HG03064 (cell line): ENCODE results near the gene AQP12A.

Experiments used
- ATAC-seq: cut with Tn5 transposase; IDR thresholded peaks from one replicate; pipeline ENCODE4 v1.9.1; 2021; ENCODE audit warnings: low read depth; ENCODE audit not compliant: unreplicated experiment

The AQP12A gene

DNA sequence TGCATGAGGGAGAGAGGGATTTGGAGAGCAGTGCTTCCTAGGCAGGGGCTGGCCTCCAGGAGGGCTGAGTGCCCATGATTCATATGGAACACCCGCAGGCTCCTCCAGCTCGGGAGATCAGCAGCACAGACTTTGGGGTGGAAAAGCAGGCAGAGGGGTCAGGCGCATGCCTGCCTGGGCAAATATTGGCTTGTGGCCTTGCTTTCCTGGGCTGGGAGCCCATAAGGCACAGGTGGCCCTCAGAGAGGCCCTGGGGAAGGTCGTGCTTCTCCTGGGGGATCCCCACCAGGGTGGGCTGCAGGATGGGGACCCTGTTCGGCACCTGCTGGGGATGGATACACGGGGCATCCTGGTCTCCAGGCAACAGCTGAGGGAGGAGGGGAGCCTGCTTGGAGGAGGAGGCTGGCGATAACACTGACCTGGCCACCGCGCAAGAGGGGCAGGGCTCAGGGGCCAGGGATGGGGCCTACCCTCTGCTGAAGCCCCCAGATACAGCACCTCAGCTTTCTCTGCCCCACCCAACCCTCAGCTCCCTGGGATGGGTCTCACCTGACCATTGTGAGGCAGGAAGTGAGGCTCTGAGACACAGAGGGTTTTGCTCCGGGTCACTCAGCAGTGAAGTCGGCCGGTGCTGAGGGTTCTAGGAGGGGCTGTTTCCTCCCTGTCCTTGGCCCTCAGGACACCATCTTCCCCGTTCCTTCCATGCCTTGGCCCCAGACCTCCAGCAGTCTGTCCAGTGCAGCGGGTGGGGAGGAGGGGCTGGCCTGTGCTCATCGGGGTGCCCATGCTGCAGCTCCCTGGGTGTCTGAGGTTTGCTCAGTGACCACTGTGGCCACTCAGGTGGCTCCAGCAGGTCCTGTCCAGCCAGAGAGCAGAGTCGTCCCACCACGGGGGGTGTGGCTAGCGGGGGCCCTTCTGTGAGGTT is 12.0 kb downstream of the AQP12A start:
- ATAC-seq, result no peak

DNA sequence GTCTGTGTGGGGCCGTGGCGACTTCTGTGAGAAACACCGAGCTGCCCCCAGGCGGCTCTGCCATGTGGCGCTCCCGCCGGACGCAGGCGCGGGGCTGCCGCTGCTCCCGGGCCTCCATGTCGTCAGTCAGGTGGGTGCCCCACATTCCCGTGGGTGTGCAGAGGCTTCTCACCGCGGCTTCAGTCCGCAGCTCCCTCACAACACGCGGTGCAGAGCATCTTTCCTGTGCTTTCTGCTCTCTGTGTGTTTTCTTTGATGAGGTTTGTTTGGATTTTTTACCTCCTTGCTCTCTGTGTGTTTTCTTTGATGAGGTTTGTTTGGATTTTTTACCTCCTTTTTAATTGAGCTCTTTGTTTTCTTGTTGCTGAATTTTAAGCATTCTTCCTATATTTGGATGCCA is 13.0 kb downstream of the AQP12A start:
- no peak for ATAC-seq

DNA sequence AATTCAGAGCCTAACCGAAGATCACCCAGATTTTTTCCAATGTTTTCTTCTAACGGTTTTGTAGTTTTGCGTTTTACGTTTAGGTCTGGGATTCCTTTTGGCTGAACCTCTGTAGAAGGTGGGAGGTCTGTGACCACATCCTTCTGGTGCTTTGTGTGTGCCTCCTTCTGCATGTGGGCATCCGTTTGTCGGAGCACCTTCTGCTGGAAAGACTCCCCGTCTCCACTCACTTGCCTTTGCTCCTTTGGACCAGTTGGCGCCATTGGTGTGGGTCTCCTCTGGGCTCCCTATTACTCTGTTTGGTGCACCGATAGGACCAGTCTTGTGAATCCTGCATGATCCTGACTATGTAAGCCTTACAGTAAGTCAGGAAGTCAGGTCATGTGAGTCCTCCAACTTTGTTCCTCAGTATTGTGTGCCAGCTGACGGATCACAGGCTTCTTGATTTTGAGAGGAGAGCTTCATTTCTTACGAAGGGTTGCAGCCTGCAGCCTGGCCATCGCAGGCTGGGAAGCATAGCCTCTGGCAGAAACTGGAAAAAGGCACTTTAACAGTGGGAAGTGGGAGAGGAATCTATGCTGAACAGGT is 13.6 kb downstream of the AQP12A start:
- ATAC-seq, result no peak

DNA sequence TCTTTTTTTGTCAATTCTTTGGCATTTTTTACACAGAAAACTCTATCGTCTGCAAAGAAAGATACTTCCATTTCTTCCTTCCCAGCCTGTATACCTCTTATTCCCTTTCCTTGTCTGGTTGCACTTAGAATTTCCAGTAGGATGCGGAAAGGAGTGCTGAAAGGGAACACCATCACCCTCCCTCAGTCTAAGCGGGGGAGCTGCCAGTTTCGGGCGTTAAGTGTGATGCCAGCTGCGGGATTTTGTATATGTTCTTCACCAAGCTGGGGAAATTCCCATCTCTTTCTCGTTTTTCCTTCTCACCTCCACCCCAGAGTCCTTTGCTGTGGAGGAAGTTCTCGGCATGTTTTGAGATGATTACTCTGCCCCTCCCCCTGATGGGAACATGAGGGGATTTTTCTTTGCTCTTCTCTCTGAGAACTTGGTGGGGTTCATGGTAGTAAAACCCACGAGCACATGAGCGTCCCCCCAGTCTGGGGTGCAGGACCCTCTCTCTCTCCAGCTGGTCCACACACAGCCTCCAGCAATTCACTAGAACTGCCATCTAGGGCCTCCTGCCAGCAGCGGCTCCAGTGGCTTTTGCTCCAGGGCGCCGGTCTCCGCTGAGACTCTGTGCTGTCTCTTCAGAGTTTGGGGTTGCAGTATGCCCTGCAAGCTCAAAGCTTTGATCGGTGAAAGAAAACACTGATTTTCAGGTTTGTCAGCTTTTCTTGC is 15.5 kb downstream of the AQP12A start:
- no peak for ATAC-seq

DNA sequence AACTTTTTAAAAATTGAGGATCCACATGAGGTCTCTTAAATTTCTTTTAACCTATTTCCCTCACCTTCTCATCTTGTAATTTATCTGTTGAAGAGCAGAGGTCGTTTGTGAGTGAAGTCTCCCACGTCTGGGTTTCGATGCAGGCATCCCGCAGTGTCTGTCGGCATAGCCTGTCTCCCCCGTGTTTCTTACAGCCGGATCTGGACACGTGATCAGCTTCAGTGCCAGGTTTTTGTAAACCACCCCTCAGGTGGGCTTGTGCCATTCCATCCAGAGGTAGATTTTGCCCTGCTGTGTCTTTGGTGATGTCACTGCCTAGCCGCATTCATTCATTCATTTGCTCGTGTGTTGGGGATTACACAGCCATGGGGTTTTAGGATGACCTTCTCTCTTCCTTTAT is 16.2 kb downstream of the AQP12A start:
- ATAC-seq, result no peak

DNA sequence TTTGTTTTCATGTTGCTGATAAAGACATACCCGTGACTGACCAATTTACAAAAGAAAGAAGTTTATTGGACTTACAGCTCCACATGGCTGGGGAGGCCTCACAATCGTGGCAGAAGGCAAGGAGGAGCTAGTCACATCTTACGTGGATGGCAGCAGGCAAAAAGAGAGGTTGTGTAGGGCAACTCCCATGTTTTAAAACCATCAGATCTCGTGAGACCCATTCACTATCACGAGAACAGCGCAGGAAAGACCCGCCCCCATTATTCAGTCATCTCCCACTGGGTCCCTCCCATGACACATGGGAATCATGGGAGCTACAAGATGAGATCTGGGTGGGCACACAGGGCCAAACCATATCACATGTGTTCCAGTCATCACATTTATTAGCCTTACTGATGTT is 16.8 kb downstream of the AQP12A start:
- ATAC-seq, result no peak

DNA sequence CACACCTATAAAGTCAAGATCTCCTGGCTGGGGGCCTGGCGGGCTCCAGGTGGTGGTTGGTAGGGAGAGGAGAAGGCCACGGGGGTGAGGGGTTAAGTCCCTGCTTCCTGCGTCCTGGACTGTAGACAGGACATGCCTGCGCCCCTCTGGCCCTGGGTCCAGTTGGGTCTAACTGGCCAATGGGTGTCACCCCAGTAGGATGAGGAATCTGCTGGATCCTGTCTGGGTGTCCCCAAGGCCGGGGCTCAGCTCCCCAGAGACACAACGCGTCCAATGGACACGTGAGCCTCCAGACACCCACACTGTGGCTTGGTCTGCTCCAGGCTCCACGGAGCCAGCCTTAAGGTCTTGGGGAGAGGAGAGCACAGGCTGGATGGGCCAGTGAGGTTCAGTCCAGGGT is 19.6 kb downstream of the AQP12A start:
- ATAC-seq, result no peak

DNA sequence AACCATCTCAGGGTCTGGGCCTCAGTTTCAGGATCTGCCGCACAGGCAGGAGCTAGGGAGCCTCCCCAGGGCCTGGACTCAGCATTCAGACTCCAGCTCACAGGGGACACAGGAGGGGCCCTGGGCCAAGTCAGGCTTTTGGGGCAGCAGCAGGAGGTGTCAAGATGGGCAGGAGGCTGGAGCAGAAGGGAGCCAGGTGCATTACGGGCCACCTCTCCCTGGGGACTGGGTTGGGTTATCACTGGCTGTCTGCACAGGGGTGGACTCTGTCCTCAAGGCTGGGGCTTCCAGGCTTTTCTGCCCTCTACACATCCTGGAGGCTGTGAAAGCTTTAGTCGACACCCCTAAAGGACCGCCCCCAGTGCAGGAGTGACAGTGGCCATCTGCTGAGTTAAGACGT is 20.0 kb downstream of the AQP12A start:
- ATAC-seq, result no peak

DNA sequence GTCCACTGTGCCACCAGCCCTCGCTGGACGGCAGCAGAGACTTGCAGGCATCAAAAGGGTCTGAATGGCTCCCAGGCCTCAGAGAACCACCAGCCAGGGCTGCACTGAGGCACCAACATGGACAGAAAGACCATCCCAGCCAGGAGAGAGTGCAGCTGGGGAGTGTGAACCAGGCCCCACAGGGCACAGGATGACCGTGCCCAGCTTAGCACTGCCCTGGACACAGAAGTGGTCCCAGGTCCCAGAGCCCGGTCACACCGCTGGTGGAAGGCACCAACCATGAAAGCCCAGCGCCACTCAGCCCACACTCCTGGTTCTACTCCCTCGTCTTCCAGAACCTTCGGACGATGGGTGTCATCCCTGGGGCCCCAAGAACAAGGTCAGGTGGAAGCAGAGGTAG is 20.5 kb downstream of the AQP12A start:
- no peak for ATAC-seq

DNA sequence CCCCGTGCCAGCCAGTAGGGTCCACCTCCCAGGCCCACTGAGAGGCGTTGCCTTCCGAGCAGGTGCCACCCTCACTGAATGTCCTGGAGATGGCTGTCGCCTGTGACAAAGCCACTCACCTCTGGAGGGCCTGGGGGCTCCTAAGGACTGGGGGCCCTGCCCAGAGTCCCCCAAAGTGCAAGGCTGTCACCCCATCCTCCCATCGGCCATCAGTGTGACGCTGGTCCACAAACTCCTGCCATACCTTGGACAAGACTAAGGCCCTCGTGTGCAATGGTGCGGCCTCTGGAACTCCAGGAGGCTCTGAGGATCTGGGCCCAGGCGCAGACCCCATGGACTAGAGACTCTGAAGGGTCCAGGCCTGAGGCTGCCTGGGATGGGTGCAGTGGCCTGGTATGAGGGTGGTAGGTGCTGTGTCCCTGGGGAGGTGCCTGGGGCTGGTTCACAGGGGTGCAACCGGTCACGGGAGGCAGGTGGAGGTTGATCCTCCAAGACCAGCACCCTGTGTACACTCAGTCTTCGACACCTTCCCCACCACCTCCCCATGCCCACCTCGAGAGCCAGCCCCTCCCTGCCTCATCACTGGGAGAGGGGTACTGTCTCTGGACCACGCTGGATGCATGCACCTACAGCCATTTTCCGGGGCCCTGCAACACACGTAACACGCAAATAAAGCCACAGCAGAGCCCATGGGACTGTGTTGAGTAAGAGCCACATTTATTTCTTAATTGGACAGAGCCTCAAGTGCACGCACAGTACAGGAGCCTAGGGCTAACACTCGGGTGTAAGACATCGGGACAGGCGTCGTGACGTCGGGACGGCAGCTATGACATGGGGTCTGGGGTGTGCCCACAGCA is 21.6 kb downstream of the AQP12A start:
- ATAC-seq, result no peak

DNA sequence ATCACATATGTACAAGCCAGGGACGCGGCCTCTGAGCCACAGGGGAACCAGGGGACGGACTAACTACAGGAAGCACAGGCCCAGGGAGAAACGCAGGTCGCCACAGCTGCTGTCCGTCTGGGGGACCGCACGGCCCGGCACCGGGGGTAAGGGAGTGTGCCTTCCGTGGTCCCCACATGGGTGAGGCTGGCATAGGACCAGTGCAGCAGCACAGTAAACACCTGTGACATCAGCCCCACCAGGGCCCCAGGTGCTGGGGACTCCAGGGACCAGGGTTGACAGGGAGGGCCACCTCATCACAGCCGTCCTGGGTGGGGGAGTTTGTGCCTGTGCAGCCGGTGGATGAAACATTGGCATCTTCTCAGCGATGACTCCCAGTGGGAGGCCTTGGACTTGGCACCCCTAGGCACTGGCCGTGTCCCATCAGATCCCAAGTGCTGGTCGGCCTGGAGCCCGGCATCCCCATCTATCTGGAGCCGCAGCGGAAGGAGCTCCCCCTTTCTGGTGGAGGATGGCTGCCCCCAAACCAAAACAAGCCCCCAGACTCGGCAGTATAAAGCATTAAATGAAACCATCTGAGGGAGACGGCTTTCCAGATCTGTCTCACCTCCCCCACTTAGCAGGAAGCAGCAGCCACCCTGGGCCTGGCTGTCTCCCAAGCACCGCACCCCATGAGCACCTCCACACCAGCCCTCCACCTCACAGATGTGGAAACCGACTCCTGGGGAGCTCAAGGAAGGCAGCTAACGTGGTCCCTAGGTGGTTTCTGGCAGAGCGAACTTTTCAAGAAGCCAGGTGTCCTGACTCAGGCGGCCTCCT is 22.5 kb downstream of the AQP12A start:
- ATAC-seq, result no peak

DNA sequence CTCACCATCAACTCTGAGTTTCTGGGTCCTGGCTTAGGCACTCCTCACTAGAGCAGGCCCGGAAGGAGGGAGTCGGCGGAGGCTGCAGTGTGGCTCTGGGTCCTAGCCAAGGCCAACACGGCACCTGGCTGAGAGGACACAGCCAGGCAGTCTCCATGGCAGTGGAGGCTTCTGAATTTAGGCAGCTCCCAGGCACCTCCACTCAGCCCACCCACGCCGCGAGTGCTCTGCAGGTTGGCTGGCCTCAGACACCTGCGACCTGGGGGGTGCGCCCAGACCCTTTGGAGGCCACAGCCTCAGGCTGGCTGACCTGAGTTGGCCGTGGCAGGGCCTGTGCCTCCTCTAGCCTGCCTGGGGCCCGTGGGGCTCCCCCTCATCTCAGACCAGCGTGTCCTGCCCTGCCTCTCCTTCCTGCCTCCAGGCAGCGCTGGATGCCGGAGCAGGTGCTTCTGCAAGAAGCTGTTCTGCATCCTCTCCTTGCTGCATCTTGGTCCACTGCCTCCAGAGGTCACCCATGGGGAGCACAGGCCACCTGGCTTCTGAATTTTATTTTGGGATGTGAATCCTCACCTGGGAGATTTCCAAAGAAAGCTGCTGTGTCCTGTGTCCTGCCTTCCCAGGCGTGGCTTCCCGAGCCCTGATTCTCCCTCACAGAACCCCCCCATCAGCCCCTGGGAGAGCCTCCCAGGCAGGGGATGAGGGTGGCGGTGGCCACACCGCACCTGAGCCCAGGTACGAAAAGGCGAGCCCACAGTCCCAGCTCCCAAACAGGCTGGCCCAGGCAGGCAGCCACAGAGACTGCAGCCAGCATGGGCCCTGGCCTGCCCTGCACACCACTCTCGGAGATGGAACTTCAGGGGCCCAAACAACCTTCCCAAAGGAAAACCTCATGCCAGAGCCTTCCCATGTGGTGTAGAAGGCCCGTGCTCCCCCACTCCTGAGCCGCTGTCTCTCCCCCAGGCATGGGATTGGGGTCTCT is 23.4 kb downstream of the AQP12A start:
- no peak for ATAC-seq

DNA sequence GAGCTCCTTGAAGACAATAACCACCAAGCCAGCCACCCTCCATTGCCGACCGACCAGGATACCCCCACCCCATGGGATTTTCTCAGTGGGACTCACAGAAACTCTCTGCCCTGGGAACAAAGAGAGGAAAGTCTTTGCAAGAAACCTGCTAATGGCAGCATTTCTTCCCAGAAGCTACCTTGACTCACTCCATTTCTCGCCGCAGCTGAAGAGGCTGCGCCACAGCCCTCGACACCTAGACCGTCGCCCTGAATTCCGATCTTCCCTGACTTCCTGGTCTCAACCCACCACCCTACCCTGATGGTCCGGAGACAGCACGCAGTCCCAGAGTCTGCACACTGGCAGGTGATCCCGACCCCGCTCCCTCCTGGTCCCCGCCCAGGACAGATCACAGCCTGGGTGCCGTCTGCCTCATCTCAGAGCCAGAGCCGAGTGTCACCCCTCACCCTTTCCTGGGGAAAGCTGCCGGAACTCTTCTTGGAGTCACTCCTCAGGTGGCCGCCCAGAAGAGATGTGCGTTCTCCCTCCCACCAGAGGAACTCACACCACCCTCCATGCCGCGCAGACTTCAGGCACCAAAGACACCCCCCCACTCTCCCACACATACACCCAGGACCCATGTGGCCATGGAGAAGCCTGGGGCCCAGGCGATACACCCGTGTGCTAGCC is 24.6 kb downstream of the AQP12A start:
- ATAC-seq, result no peak

DNA sequence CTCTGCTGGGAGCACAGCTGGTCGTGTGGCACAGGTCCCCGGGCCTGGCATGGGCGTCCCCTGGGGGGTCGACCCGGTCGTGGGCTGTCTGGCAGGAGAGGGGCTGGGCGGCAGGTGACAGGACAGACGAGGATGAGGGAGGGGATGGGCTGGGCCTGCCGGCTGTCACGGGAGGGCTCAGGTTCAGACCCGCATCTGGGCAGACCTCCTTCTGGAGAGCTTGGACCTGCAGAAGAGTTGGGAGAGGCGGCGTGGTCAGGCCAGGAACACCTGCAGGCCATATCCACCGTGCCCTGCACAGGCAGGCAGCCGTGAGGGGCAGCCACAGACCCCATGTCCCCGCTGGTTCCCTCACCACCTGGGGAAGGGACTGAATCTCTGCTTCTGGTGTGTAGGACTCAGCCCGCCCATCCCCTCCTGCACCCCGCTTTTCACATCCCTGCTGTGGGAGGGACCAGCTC is 25.5 kb downstream of the AQP12A start:
- no peak for ATAC-seq

DNA sequence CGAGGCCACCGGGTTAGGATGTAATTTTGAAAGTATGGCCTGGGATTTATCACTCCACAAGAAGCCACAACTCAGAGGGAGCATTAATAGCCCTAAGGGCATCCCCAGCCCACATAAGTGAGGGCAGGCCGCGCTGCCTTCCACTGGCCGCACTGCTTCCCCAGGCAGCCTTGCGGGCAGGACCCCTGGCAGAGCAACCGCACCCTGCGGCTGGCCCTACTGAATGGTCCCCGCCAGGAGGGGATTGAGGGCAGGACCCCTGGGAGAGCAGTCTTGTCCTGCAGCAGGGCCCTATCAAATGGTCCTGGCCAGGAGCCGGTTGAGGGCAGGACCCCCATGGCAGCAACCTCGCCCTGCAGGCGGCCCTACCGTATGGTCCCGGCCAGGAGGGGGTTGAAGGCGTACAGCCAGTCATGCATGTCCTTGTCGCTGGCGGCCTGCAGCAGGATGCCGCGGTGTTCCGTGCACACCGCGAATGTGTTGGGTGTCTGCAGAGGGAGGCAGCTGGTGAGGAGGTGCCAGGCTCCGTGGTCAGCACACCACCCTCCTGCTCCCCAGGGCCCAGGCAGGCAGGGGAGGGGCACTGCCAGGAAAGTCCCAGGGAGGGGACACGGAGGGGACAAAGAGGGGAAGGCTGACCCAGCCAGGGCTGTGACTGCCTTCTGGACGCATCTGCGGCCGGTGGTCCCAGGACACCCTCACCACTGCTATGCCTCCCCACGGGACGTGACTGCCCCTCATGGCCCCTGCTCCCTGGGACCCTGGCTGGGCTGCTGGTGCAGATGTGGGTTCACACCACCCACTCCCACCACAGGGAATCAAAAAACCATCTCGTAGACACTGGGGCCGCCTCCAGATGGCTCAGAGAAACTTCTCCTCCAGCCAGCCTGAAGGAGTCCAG is 26.3 kb downstream of the AQP12A start:
- ATAC-seq, result no peak

DNA sequence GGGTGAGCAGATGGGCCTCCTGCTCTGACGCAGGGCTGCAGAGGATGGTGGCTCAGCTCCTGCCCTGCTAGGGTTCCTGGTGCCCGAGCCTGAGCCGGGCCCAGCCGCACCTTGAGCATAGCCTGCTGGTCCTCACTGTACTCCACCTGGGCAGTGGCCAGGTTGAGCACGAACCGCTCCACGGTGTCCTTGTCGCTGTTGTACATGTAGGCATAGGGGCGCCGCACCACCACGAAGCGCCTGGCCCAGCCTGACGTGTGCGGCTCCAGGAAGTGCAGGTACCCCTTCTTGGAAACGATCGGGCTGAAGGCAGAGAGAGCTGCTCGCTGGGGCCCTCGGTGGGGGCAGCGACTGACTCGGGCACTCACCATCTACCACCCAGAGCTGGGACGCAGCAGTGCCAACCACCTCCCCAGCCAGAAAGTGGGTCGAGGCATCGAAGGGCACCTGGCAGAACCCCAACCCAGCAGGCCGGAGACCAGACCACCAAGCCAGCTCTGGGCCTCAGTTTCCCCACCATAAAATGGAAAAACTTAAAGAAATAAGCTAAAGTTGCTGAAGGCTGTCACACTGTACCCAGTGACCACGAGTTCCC is 27.3 kb downstream of the AQP12A start:
- ATAC-seq, result no peak
